HG02885 (cell line): Measurements from ENCODE around the gene TAGLN3.

Source experiments
- ATAC-seq: cut with Tn5 transposase; IDR thresholded peaks from one replicate; pipeline ENCODE4 v1.9.1; 2021; ENCODE audit warnings: mild to moderate bottlenecking; ENCODE audit not compliant: unreplicated experiment, poor library complexity

The TAGLN3 gene

DNA sequence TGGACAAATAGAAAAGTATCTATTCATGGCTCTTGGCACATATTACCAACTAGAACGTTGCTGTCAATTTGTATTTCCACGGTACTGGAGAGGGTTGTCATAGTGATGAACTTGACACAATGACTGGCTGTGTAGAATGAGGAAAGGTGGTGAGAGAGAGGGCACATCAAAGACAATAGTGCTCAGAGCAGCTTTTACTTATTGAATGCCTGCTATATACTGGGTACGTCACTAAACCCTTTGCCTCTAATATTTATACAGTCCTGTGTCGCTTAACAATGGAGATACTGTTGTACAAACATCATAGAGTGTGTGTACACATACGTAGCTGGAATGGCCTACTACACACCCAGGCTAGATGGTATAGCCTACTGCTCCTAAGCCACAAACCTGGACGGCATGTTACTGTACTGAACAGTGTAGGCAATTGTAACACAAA is 44.1 kb downstream of the TAGLN3 start:
- ATAC-seq: no peak

DNA sequence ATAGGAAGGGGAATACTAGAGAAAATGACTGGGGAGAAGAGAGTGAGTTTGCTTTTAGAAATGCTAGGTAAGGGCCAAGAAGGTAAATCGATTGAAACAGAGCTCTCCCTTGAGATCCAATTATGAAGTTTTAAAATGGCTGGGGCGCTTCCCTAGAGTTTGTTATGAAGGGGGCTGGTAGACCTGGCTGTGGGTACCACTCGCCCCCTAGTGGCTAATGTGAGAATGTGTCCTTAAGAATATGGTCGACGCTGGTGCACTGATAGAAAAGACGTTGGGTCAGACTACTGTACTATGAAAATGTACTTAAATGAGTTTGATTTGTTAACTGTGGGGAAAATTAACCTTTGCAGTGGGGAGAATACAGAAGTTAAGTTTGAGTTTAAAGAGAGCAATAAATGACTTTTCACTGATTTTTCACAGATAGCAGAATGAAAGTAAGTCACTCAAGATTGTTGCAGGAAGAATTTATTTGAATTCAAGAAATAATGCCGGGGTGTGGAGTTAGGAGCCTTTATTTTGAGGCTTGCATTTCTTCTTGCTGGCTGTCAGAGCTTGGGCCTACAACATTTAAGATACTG is 45.0 kb downstream of the TAGLN3 start:
- peak; percentile 91 for ATAC-seq

DNA sequence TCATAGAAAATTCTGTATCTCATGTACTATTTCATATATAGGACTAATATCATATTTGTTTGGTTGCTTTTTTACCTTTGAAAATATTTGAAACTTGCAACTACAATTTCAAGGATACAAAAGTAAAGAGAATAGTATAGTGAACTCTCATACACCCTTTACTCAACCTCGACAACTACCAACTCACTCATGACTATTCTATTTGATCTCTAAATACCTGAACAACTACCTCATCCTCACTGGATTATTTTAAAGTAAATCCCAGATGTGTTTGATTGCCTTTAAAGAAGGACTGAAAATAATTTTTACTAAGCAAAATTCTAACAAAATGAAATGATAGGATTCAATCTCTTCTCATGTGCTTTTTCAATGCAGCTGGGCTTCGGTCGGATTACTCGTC is 47.9 kb downstream of the TAGLN3 start:
- no peak for ATAC-seq

DNA sequence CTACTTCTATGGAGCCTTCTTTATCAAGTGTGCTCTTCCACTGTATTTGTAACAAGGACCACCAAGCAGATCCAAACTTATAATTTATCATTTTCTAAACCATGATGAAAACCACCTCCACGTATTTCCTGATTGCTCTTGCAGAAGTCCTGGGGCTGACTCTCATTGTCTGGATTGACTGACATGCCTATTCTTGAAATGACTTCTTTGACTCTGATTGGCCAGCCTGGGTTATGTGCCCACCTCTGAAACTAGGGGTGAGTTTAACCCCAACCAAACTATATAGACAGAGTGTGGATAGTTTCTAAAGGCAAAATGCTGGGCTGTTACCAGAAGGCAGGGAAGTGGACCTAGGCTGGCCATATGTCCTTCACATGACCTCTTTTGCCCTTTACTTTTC is 48.5 kb downstream of the TAGLN3 start:
- no peak for ATAC-seq

DNA sequence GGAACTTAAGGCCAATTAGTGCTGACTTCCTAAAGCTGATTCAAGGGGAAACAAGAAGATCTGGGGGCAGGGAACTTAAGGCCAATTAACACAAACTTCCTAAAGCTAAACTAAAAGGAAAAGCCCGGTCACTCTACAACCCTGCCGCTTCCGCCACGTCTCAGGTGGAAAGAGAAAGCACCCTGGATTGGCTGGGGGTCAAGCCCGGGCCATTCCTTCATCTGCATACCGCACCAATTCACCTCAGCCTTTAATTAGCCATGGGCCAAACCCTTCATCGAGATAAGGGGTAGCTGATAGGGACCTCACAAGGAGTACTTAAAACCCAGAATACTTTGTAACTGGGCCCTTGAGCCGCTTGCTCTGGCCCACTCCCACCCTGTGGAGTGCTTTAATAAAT is 50.2 kb downstream of the TAGLN3 start:
- no peak for ATAC-seq

DNA sequence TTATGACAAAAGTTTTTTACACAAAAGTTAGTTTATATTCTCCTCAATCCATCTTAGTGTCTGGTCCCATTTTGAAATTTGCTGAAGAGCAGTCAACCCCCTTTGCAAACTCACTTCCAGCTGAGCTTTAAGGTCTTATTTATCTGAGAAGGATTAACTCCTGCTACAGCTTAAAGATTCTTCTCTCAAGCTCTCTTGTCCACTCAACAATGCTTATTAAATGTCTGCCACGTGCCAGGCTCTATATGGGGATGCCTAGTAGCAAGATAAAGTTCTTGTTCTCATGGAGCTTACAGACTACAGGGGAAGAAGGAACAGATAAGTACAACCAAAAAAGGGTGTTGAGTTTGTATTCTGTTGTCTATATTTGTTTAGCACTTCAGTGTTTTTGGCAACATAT is 54.5 kb downstream of the TAGLN3 start:
- no peak for ATAC-seq

DNA sequence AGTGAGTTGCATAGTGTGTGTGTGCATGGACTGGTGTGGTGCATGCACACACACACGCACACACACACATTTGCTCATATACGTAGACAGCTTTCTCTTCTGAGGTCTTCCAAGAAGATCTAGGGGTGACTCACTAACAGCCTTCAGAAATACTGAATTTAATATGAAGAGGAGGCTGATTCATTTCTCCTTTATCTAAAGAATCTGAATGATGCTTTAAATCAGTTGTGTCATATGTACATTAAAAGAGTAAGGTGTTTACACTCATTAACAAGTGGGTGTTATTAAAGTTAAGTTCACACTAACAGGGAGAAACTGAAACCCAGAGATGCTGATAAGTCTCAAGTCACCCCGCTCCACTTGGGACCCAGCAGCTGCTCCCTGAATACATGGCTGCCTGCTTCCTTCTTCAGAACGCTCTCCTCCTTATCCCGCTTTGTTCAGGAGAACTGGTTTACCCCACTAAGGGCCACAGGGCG is 57.8 kb downstream of the TAGLN3 start:
- ATAC-seq: no peak

DNA sequence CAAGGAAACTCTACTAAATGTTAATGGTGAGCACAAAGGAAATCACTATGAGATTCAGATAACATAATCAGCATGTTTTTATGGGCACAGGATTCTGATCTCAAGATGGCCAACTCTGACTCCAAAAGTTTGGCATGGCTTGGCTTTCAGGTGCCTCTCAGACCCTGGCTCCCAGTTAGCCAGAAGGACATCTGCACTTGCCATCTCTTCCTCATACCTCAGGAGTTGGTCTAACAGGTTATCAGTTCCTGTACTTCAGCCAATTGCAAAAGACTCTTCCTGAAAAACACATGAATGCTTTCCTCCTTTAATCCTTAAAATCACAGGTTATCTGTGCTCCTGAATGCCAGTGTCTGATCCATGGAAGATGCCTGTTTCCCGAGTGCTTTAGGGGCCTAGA is 60.8 kb downstream of the TAGLN3 start:
- ATAC-seq: no peak

DNA sequence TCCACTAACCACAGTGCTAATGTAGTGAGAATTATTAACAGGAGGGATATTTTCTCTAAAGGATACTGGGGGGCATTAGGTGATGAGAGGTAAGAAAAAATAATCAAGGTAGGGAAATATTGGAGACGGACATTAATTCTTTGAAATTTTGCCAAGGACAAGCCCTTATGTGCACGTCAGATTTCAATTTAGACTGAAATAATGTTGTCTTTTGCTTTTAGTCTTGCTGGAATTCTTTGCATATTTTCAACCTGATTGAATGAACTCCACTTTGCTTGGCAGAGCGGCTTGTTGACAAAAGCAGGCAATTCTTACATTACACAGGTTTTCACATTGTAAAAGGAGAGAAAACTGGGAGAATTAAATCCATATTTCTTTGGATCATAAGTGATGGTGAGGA is 62.4 kb downstream of the TAGLN3 start:
- no peak for ATAC-seq
